Heart right ventricle (tissue), 16 donors: ENCODE results near the gene PLD4. TPM values are rescaled to one million over a fixed set of nuclear protein-coding genes. Genes with fewer than 3 reads are reported as not detected.

Experiments
- ATAC-seq, 8 donors: fragments of 200-7000 bp; cut with Tn5 transposase; one replicate each; pipeline ENCODE4 v1.9.1; 2020; ENCODE audit warnings: mild to moderate bottlenecking in 8 of 8, moderate library complexity in 8 of 8, moderate number of reproducible peaks in 1 of 8
- DNase-seq, 2 donors: peaks; one replicate each; pipeline ENCODE4 v3.0.0-alpha.2; 2020
- H3K27ac ChIP-seq, 10 donors: fragments of 200-600 bp; sonication (generic) in 2 of 10; one replicate each; pipeline versions ENCODE4 v1.5.0 to v1.8.0; 2020 to 2022; ENCODE audit warnings: mild to moderate bottlenecking in 3 of 10
- H3K27me3 ChIP-seq, 7 donors: fragments of 200-600 bp; one replicate each; pipeline ENCODE4 v1.8.0; 2021 to 2022; ENCODE audit warnings: mild to moderate bottlenecking in 2 of 7
- H3K36me3 ChIP-seq, 9 donors: fragments of 200-600 bp; sonication (generic) in 1 of 9; one replicate each; pipeline versions ENCODE4 v1.5.0 to v1.8.0; 2020 to 2022; ENCODE audit warnings: mild to moderate bottlenecking in 2 of 9
- H3K4me1 ChIP-seq, 9 donors: fragments of 200-600 bp; sonication (generic) in 1 of 9; one replicate each; pipeline versions ENCODE4 v1.5.0 to v1.8.0; 2020 to 2022; ENCODE audit warnings: mild to moderate bottlenecking in 4 of 9
- H3K4me3 ChIP-seq, 10 donors: fragments of 200-600 bp; sonication (generic) in 2 of 10; one replicate each; pipeline versions ENCODE4 v1.5.0 to v1.8.0; 2020 to 2022; ENCODE audit warnings: mild to moderate bottlenecking in 7 of 10, moderate library complexity in 2 of 10
- H3K9me3 ChIP-seq, 11 donors: fragments of 200-600 bp in 10 of 11; sonication (generic) in 2 of 11; one replicate each; pipeline versions ENCODE4 v1.5.0 to v1.8.0; 2013 to 2022; ENCODE audit warnings: mild to moderate bottlenecking in 2 of 11, control low read depth in 1 of 11, moderate library complexity in 1 of 11
- CTCF ChIP-seq, 9 donors: fragments of 200-600 bp; sonication (generic) in 2 of 9; IDR thresholded peaks; one replicate each; pipeline versions ENCODE4 v1.5.0 to v1.8.0; 2021 to 2022; ENCODE audit warnings: antibody characterized with exemption in 9 of 9, mild to moderate bottlenecking in 5 of 9, moderate library complexity in 1 of 9
- WGBS, 2 donors: extraction: QIAGEN DNeasy Blood & Tissue Kit; methylation state at CpG; one replicate each; pipeline ENCODE4 v1.1.7; 2013; ENCODE audit warnings: inconsistent platforms in 1 of 2; 5-methylcytosine and 5-hydroxymethylcytosine counted together
- intact Hi-C, 10 donors: fragments of 100-400 bp; cut with DNase I; formaldehyde crosslinking; loops; one replicate each; pipeline versions ENCODE4 v1.11.1 to v1.14.2; 2022
- polyA plus RNA-seq, 2 donors: library from polyadenylated mRNA; stranded (reverse); fragments of 200-250 nt; gene quantifications; one replicate each; pipeline ENCODE4 v1.2.3, GENCODE V29; 2013
- total RNA-seq, 10 donors: library from RNA; stranded (reverse); fragmentation: NEBNext Ultra II Directional in 3 of 10; extraction: Animal tissue kit (Norgen Biotek cat#: 25700) in 3 of 10; gene quantifications; one replicate each; pipeline versions ENCODE4 v1.2.1 to v1.2.4, GENCODE V29; 2021 to 2023
- donor health status: Arrhythmogenic right ventricular cardiomyopathy.
- donor health status: ischemic (EF 13 %, LVEDD 7.1; RV severe dilation, severe dysfunction).
- donor health status: healthy with polysubstance abuse.
- donor health status: DM: no; HTN: yes; CAD: no.
- donor health status: DM: no; HTN: no; CAD: no.
- donor health status: ischemic (EF 25% LVEDD 6.9; RV normal size, moderate dysfunction).
- donor health status: ischemic (EF 25% LVEDD 5.7; RV mildly dilated, moderate dysfunction).
- donor health status: healthy.
- donor health status: DM: yes; HTN: yes; CAD: no.
- donor health status: Ischemic cardiomyopathy.
- donor health status: ischemic (EF 35%, LVEDD 5.7; RV mildly dilated, moderate dysfunction).
- donor health status: nonischemic (EF 11% LVEDD 7.7; RV severe dilation, severe dysfunction).
- donor health status: DM: yes; HTN: yes; CAD: no.
- donor health status: PGD.
- donor health status: ischemic (EF 29% LVEDD 5.4; RV normal size, mild dysfunction).
- donor health status: nonischemic (EF 23%, LVEDD 6.1; RV moderate dilation, normal function).

PLD4 gene
- total and polyA plus RNA-seq, 12 donors = 0.07 to 0.91 (median 0.47) TPM; not detected in 1

GRCh38 chr14:104879983-104880565 is 44.6 kb upstream of the PLD4 start:
- WGBS, 2 donors = 94 to 97% methylated on average over 15 of the region's 15 CpGs
- peaks cover 0 to 13% (median 0%) of the 10 kb centered on the region in 9 donors for H3K4me1 ChIP-seq
- ATAC-seq (no peak), DNase-seq (peak in 1 of 2 donors; percentile 9)
- no peak overlapping the region for H3K4me3 ChIP-seq
- peaks cover 0 to 45% (median 0%) of the 10 kb centered on the region in 9 donors for H3K36me3 ChIP-seq
- H3K9me3 ChIP-seq = no peaks in the 10 kb centered on the region
- intact Hi-C loops = no loop called here
- TF ChIP-seq CTCF (IDR thresholded peaks at IDR 0.05) = no peak
- no peak overlapping the region for H3K27ac ChIP-seq
- no peaks in the 10 kb centered on the region for H3K27me3 ChIP-seq

- WGBS, 2 donors = 74 to 82% methylated on average over 7 of the region's 7 CpGs
- no peak overlapping the region for H3K4me3 ChIP-seq
- H3K27ac ChIP-seq = no peak overlapping the region
- DNase-seq (no peak), ATAC-seq (no peak)
- no peaks in the 10 kb centered on the region for H3K27me3 ChIP-seq
- intact Hi-C loops = no loop called here
- peaks cover 0 to 13% (median 0%) of the 10 kb centered on the region in 9 donors for H3K4me1 ChIP-seq
- no peak for TF ChIP-seq CTCF (IDR thresholded peaks at IDR 0.05)
- no peaks in the 10 kb centered on the region for H3K9me3 ChIP-seq
- H3K36me3 ChIP-seq = peaks cover 0 to 51% (median 0%) of the 10 kb centered on the region in 9 donors
Measured at GRCh38 chr14:104880584-104881210, 44.0 kb upstream of the PLD4 start.

GRCh38 chr14:104881369-104881979 is 43.2 kb upstream of the PLD4 start:
- Histone ChIP-seq H3K36me3 (peaks cover 0 to 59% (median 0%) of the 10 kb centered on the region in 9 donors), H3K9me3 (no peaks in the 10 kb centered on the region), H3K27ac (no peak overlapping the region), H3K4me3 (no peak overlapping the region), H3K4me1 (peaks cover 0 to 13% (median 0%) of the 10 kb centered on the region in 9 donors), H3K27me3 (no peaks in the 10 kb centered on the region)
- no peak for TF ChIP-seq CTCF (IDR thresholded peaks at IDR 0.05)
- ATAC-seq (peak; percentile 45 to 85 (median 70)), DNase-seq (peak; percentile 43 to 62)
- intact Hi-C loops = no loop called here
- WGBS, 2 donors = 35 to 42% methylated on average over 13 of the region's 13 CpGs

GRCh38 chr14:104882325-104882973 is 42.2 kb upstream of the PLD4 start:
- no peaks in the 10 kb centered on the region for H3K27me3 ChIP-seq
- TF ChIP-seq CTCF (IDR thresholded peaks at IDR 0.05) = no peak
- 75% methylated on average over 13 of the region's 13 CpGs for WGBS, 2 donors
- ATAC-seq = peak in 1 of 8 donors; percentile 23
- H3K9me3 ChIP-seq = no peaks in the 10 kb centered on the region
- H3K4me3 ChIP-seq = no peak overlapping the region
- DNase-seq = peak; percentile 4 to 9
- no peak overlapping the region for H3K27ac ChIP-seq
- H3K4me1 ChIP-seq = peaks cover 0 to 13% (median 0%) of the 10 kb centered on the region in 9 donors
- intact Hi-C loops = no loop called here
- H3K36me3 ChIP-seq = peaks cover 0 to 66% (median 4%) of the 10 kb centered on the region in 9 donors
